ENCODE data around the gene COA4.
"Not testable (repeated sequence)": the region's sequence is repeated elsewhere in the genome, so short reads cannot be mapped to it uniquely, and the experiment has no call there.

Gene COA4

DNA sequence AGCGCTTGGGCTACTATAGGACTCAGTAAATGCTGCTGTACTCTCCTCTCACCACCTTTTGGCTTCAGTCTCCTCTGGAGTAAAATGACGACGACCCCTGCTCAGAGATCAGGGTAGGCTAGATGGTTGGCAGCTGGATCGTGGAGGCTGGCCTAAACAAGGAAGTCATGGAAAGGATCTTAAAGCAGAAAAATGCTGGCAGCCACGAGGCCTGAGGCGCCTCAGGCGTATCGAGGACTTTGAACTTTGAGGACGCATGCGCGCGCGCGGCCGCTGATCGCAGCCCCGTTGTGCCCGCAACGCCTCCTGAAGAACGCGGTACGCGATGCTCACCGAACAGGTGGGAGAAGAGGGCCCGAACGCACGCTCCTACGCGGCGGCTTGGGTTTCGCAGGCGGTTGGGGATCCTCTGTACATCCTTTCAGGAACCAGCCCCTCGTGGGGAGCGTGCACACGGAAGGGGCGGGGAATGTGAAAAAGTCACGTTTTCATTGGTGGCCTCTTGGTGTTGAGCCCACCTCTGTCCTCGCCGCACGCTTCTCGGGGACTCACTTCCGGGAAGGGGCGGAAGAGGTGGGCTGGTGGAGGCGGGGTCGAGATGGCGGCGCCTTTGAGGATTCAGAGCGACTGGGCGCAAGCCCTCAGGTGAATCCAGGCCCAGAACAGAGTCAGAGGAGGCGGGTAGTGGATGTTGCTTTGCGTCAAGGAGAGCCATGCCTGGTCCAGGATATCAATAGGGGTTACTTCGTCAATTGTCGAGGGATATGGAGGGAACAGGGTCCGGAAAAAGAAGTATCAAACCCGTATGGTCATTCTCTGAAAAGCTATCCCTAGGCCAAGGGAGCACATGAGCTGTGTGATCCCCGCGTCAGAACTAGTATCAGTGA lies at the start of gene COA4, which contains the start of gene PAAF1:
Gene COA4, minus strand, starts transcription at position 423 of the 887 bp plus-strand sequence. CDS start 3,468 bp downstream, outside the sequence.
Gene PAAF1, plus strand, starts transcription at position 576 of the 887 bp plus-strand sequence. Its CDS starts 23 bp downstream, at position 599.
- peak; percentile 96 for DNase-seq

DNA sequence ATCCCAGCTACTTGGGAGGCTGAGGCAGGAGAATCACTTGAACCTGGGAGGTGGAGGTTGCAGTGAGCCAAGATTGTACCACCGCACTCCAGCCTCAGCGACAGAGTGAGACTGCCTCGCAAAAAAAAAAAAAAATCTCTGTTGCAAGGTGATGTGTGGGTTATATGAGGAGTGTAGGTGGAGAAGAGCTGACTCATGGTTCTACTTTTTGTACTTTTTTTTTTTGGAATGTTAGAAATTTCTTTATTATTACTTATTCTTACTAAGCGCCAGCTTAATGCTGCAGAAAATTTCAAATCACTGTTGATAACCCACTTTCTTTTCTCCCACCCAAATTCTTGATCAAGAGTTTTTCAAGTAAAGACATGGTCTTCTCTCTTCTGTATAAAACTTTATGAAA lies 44.5 kb upstream of the COA4 start:
- no peak for DNase-seq

DNA sequence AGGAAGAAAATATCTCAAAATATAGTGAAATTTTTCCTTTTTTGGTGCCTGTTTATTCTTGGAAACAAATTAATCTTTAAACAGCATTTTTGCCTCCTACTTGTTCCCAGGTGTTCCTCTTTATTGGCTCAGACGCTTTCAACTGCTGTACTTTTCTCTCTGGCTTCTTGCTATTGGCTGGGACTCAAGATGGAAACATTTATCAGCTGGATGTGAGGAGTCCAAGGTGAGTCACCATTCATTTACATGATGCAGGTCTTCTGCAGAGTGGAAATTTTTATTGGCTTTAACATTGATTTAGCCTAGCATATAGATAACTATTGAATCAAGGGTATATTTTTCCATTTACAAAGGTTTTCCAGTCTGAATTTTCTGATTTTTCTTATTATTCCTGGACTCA lies 39.8 kb upstream of the COA4 start:
- no peak for DNase-seq

DNA sequence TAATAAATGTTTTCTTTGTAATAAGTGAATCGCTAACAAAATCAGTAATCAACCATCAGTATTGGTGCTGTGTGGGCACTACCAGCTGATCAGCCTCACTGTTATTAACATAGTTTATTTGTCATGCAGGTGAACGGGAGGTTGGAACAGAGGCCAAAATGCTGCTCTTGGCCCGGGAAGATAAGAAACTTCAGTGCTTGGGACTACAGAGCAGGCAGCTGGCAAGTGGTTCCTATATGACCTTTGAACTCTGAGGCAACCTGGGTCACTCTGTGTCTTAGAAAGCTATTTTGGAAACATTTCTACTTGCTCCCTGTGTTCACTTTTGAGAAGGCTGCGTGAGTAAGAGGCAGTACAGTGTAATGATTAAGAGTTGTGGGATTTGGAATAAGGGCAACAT lies 37.6 kb upstream of the COA4 start:
- no peak for DNase-seq

DNA sequence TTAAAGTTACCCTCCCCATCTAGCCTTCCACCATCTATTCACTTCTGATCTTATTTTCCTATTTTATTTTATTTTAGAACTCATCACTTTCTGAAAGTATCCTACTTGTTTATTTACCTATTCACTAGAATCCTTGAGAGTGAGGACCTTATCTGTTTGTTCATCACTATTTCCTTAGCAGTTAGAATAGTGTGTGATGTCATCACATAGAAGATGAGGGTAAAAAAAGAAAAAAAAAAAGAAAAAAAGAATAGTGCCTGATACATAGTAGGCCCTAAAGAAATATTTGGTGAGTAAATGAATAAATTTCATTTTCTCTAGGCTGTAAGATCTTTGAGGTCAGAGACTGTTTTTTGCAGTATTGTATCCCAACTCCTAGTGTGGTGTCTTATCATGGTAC lies 36.8 kb upstream of the COA4 start:
- no peak for DNase-seq

DNA sequence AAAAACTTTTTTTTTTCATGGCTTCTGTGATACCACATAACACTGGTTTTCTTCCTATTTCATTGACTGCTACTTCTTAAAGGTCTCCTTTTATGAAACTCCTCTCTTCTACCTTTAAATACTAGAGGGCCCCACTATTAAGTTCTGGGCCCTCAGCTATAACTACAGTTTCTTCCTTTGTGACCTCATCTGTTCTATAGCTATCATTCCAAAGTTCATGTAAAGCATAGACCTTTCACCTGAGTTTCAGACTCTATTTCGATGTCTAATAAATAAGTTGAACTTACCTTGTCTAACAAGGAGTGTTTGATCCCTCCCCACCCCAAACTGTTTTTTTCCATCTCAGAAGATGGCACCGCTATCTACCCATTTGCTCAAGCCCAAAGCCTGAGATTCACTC lies 35.4 kb upstream of the COA4 start:
- no peak for DNase-seq

DNA sequence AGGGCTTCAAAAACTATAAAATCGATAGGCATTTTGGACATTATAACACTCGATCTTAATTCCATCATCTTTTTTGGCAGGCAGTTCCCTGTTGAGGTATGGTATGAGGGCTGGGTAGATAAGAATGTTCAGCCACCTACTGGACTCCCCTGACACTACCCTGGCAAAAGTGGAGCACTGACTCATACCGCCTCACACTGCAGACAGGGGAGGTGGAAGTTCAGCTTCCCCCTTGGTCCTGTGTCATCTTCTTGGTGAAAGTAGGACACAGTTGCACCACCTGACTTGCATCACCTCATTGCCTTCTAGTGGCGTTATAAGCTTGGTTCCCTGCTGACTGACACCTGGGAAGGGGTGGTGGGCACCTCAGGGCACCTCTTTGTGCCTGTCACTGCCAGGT lies 30.5 kb upstream of the COA4 start:
- DNase-seq = peak; percentile 30

DNA sequence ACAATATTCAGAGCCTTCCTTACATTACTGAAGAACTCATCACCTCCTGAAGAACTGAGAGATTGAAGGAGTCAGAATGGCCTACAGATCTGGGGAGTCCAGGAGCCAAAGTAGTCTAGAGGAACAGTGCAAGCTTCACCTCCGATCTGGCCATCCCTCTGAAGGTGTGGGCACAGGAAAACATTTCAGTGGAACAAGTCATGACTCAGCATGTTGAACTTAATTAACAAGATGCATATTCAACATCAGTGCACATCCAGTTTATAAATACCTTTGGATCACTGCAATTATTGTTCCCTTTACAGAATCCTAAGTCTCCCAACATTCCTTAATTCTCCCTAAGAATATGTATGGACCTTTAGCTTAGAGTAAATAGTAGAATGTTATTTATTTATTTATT lies 25.7 kb upstream of the COA4 start:
- DNase-seq = no peak

DNA sequence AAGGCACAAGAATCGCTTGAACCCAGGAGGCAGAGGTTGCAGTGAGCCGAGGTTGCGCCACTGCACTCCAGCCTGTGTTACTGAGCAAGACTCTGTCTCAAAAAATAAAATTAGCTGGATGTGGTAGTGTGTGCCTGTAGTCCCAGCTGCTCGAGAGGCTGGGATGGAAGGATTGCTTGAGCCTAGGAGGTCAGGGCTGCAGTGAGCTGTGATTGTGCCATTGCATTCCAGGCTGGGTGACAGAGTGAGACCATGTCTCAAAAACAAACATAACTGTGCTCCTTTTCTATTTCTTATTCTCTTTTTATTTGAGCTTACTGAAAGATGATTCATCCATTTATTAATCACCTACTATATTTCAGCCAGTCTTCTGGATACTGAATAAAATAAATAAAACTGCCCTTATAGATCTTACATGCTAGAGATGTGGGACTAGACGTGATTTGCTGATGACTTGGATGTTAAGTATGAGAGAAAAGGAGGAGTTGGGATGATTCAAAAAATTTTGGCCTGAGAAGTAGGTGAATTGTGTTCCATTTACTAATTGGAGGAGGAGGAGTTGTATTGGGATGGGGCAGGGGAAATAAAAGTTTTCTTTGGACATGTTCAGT lies 18.2 kb upstream of the COA4 start:
- no peak for DNase-seq

DNA sequence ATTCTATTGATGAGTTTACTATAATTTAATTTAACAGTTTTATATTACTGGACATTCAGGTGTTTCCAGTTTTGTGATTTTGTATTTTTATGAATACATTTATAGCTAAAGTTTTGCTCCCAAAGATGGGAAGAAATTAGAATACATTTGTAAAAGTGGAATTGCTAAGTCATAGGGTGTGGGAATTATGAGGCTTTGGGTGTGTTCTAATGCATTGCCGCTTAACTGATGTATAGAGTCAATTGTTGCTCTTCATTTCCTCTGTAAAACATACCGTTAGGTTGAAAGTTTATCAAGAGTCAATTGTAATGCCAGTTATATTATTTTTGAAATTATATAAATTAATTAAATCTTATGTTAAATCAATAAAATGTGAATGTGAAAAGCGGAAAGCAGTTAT lies 16.4 kb upstream of the COA4 start:
- no peak for DNase-seq

DNA sequence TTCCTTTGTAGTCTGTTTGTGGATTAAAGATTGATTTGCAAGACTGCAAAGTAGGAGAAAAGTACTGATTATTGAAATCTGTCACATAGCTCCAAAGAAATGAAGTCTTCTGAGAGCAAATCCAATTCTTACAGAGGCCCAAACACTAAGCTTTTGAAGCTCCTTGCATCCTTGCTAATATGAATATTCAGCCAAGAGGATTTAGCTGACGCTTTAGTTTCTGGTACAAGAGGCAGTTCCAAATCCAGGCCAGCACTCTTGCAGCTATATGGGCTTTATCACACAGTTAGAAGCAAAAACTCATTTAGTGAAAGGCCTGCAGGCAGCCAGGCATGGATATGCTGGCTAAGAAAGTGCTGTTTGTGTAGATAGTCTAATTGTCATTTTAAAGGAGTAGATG lies 12.9 kb upstream of the COA4 start:
- no peak for DNase-seq

DNA sequence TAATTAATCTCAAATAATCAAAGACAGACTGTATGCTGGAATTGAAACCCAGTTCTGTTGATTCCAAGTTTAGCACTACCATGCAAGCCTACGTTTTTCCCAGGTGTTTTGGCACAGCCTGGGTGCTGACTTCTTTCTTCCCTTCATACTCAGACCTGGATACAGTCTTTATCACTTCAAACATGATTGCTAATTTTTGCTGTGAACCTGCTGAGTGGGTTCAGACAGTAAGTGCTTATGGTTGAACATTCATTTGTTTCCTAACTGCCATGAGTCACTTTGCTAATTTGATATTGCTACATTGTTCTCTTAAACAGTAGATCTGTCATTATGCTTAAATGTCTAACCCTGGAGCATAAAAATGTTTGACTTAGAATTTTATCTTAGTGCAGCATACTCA lies 12.4 kb upstream of the COA4 start:
- no peak for DNase-seq

DNA sequence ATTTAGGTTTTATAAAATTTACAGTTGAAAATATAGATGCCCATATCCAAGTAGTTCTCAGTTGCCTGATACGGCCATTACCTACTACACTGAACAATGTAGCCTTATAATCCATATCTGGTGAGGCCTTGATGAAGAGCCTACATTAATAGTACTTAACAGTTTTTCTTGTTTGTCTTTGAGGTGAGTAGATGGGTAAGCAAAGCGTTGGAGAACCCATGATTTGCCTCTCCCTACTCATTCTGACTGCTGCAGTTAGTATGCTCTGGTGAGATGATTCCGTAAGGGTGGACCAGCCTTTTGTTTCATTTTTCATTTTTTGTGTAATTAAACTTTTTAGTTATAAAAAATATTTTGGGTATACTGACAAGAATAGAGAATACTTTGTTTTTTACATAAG lies 11.6 kb upstream of the COA4 start:
- DNase-seq = no peak

DNA sequence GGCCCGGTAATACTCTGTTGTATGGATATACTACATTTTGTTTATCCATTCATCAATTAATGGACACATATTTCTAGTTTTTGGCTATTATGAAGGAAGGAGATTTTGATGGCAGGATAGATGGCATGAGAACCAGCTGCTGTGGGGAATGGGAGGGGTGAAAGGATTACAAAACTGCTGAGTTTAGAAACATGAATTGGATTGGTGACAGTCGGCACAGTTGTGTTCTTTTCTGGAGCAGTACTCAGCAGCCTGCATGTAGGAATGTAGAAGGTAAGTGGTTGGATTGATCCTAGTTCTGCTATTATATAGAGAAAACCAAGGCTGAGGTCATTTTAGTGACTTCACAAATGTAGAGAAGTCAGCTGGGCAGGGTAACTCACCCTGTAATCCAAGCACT lies 7.2 kb upstream of the COA4 start:
- DNase-seq = no peak

DNA sequence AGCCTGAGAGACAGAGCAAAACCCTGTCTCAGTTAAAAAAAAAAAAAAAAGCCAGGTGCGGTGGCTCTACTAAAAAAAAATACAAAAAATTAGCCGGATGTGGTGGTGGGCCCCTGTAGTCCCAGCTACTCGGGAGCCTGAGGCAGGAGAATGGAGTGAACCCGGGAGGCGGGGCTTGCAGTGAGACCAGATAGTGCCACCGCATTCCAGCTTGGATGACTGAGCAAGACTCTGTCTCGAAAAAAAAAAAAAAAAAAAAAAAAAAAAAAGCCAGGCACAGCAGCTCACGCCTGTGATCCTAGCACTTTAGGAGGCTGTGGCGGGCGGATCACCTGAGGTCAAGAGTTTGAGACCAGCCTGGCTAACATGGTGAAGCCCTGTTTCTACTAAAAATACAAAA lies 3.8 kb upstream of the COA4 start:
- DNase-seq = not testable (repeated sequence)

DNA sequence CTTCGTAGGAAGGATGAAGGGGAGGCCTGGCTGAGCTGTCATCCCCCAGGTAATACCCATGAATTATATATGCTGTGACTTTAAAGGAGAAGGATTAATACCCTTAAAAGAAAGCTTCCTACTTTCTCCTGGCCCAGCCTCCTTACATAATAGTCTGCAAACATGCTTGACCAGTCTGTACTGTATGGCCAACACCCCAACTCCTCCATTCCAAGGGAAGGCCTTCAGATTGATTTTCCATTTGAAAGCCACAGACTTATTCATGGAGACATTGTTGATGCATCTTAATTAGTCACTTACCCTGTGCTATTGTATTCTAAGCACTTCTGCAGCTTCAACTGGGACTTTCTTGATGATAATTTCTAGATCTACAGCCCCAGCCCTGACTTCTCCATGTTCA lies 2.1 kb upstream of the COA4 start:
- DNase-seq = no peak

DNA sequence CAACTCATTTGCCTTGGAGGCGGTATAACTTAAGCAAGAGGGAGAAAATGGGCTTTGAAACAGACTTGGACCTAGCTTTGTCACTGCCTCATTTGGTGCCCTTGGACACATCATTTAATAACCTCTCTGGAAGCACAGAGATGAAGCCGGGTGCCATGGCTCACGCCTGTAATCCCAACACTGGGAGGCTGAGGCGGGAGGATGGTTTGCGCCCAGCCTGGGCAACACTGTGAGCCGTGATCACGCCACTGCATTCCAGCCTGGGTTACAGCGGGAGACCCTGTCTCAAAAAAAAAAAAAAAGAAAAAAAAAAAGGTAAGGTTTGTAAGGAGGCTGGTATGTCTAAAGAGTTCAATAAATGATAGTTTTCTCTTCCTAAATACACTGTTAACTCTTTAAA lies 806 bp downstream of the COA4 start:
- DNase-seq = no peak

DNA sequence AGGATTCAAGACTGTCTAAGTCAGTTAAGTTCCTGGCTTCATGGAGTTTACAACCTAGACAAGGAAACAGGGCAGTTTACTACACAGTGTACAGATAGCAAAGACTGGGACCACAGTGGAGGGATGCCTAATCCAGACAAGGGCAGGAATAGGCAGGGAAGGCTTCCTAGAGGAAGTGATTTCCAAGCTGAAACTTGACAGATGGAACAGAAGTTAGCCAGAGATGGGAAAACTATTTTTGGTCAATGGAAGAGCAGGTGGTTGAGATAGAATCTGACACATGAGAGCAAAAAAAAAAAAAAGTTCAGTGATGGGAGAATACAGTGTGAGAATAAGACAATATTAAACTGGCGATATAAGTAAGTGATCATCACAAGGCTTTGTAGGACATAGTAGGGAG lies 1.3 kb downstream of the COA4 start:
- DNase-seq = no peak

DNA sequence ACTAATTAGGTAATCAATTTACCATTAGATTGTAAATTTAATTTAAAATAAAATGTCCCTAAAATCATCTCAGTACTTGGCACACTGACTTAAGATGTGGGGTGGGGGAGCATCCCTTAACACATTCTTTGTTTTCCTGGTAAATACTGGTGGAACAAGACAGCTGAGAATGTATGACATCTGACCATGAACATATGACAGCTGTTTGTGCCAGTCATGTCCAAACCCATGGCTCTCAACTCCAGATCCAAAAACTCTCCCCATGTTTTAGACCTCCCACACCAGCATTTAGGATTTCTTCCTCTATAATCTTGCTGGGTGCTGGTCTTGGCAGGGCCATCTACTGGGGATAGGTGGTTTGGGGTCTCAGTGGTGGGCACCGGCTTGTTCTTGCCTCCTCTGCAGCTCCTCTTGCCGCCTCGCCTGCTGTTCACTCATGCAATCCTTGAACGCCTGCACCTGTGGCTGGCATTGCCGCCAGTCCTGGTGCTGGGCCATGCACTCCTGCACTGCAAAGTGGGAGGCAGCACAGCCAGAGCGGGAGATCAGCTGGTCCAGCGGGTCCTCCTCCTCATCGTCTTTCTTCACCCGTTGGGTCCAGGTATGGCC lies 3.8 kb downstream of the COA4 start:
- no peak for DNase-seq

DNA sequence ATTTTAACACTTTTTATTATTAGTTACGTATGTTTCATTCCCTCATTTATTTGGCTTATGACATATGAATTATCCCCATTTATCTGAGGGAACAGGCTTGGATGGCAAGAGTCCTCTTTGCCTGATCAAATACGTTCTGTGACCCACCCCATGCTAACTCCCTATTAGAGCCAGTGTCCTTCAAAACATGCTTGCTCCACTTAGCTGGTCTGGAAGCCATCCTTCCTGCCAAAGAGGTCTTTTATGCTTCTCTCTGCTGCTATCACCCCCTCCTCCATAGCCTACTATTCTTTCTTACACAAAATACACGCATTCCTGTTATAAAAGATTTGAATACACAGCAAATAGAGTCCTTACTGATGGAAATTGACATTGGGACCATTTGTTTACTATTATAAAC lies 6.4 kb downstream of the COA4 start:
- DNase-seq = no peak

DNA sequence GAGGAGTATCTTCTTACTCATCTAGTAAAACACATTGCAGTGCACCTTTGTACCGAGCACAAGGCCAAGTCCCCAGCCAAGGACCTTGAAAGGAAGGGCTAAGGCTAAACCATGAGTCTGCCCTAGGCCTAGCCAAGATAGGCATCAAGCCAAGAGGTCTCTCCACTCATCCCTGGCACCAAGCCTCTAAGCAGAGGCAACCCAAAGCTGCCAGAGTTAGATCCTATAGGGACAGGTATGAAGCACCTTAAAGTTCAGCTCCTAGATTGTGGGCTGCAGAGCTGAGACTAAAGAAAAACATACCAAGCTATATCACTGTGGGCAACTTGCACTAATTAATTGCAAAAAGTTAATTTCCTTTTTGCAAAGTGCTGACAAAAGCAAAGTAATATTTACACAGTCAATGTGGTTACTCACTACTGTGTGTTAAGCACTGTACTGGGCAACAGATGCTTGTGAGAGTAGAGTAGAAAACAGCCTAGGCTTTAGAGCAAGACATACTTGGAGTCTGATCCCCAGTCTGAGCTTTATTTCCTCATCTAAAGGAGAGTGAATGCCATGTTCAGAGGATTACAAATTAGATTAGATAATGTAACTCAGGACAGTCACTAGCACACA lies 7.2 kb downstream of the COA4 start:
- DNase-seq = no peak

DNA sequence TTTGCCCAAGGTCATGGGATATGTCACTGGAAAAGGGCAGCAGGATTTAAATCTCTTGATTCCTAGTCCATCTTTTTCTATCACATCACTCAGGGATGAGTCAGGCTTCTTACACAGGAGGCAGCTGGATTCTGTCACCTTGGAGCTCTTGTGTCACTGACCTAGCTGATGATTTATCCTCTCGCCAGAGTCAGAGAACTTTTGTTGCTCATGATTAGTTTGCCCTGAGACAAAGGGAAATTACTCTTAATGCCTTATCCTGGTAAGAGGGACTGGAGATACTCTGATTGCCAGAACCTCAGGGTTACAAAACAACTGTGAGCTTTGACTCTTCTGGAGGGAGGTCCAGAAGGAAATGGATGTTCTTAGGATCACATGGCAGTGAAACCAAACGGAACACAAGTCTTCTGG lies 10.1 kb downstream of the COA4 start:
- no peak for DNase-seq

DNA sequence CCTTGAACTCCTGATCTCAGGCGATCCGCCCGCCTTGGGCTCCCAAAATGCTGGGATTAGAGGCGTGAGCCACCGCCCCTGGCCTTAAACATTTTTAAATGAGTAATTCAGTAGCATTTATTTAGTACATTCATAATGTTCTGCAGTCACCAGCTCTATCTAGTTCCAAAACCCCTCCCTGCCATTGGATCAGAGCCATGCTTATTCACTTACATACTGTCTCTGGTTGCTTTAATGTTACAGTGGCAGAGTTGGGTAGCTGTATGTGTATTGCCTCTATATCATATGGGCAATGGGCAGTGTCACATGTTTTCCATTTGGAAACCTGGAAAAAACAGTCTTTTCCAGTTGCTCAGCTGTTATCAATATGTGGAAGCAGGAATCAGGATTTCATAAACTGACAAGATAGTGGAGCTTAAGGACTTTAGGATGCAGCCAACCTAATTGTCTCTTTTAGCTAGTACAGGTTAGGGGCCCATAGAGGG lies 10.5 kb downstream of the COA4 start:
- DNase-seq = no peak

DNA sequence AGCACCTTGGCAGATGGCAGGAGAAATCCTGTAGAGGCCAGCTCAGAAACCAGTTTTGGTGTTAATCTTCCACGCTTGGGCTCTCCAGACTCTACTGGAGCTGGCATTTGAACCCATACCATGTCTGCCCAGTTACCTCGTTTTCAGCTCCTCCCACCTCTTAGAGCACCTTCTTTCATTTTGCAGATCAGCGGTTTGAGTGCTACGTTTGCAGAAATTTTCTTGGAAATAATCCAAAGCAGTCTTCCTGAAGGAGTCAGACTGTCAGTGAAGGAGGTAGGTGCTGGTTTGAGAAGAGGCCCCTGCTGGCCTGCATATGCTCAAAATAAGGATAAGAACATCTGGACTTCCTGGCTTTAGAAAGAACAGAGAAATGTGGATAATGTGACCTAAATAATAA lies 13.7 kb downstream of the COA4 start:
- DNase-seq = no peak
